Peyer's patch (tissue), 4 donors: Measurements from ENCODE around the gene CNTN5.

Experiments used
- POLR2A ChIP-seq, 2 donors: fragments of 450-650 bp; IDR thresholded peaks; one replicate each; pipeline ENCODE4 v1.5.1; 2017; ENCODE audit warnings: antibody characterized with exemption in 2 of 2, mild to moderate bottlenecking in 2 of 2, moderate library complexity in 2 of 2
- TF ChIP-seq, protein P1 (sequence below), 6 experiments: fragments of 450-650 bp in 4 of 6; fragments of 200-600 bp in 2 of 6; sonication (generic) in 1 of 6; IDR thresholded peaks; one replicate each; pipeline ENCODE4 v1.5.1; 2017 to 2019; ENCODE audit warnings: antibody characterized with exemption in 6 of 6, mild to moderate bottlenecking in 3 of 6, moderate library complexity in 1 of 6

DNA sequence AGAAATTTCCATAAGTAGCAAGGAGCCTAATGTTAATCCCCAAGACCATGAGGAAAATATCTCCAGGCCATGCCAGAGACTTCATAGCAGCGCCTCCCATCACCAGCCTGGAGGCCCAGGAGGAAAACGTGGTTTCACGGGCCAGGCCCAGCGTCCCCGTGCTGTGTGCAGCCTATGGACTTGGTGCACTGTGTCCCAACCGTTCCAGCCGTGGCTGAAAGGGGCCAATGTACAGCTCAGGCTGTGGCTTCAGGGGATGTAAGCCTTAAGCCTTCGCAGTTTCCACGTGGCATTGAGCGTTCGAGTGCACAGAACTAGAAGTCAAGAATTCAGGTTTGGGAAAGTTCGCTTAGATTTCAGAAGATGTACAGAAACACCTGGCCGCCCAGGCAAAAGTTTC, 510.7 kb downstream of the CNTN5 start:
- TF ChIP-seq, protein P1, sequence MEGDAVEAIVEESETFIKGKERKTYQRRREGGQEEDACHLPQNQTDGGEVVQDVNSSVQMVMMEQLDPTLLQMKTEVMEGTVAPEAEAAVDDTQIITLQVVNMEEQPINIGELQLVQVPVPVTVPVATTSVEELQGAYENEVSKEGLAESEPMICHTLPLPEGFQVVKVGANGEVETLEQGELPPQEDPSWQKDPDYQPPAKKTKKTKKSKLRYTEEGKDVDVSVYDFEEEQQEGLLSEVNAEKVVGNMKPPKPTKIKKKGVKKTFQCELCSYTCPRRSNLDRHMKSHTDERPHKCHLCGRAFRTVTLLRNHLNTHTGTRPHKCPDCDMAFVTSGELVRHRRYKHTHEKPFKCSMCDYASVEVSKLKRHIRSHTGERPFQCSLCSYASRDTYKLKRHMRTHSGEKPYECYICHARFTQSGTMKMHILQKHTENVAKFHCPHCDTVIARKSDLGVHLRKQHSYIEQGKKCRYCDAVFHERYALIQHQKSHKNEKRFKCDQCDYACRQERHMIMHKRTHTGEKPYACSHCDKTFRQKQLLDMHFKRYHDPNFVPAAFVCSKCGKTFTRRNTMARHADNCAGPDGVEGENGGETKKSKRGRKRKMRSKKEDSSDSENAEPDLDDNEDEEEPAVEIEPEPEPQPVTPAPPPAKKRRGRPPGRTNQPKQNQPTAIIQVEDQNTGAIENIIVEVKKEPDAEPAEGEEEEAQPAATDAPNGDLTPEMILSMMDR (IDR thresholded peaks at IDR 0.05), result no peak
- TF ChIP-seq POLR2A (IDR thresholded peaks at IDR 0.05), result no peak
